T-helper 1 cell treated with Interleukin-12 subunit alpha and Interleukin-12 subunit beta and Interleukin-4 antibody, amounts not matched to agents 30 ng/mL and 1 ng/mL, for 36 hours (primary cell): ENCODE measurements around the gene ACVR1B. TPM values are rescaled to one million over a fixed set of nuclear protein-coding genes. Genes with fewer than 3 reads are reported as not detected.

Experiments
- intact Hi-C: fragments of 100-400 bp; cut with micrococcal nuclease; formaldehyde crosslinking; loops from one replicate; pipeline ENCODE4 v1.15.1; 2024
- total RNA-seq: library from RNA; stranded (reverse); gene quantifications from 2 replicates; pipeline ENCODE4 v1.2.3, GENCODE V29; 2022

Gene ACVR1B
- total RNA-seq, 1 donor from 2014 or later, result 4.7 TPM

GRCh38 chr12:51997136-51997535, 45.6 kb downstream of the ACVR1B start:
- intact Hi-C loops, result no loop called here

- intact Hi-C loops, result no loop called here
Measured at GRCh38 chr12:52003016-52003550, 51.6 kb downstream of the ACVR1B start.

GRCh38 chr12:52003591-52003990, 52.1 kb downstream of the ACVR1B start:
- intact Hi-C loops, result no loop called here

- intact Hi-C loops, result no loop called here
Measured at GRCh38 chr12:52004042-52004648, 52.6 kb downstream of the ACVR1B start.

GRCh38 chr12:52005218-52005902, 53.9 kb downstream of the ACVR1B start:
- intact Hi-C loops, result no loop called here

DNA sequence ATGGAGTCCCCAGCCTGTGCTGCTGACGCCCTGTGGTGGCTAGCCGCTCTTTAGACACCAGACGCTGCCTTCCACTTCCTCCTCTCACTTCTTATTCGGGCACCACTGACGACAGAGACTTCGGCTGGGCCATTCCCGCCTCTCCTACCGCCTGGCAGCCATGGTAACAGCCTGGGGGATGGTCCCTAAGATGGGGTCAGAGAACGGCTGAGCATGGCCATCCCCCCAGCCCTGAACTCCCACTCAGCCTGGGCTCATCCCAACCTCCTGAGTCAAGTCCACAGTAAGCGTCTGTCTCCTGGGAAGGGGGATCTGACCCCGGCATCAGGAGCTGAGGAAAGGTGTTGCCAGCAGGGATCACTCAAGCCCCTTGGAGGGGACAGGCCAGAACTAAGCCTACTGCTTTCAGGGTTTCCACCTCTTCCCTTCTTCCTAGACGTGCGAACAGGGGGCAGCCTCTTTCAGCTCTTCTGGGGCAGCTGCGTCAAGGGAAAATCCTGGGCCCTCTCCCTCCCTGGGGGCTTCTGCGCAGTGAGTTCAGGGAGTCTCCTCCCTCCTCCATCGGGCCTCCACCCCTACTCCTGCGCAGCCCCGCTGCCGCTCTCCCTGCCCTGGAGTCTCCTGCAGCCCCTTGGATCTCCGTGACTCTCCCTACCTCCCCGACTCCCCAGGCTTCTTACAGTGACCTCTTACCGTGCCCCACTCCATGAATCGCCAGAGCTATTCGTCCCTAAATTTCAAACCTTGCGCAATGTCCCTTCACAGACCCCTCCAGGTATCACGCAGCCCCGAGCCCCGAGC, 54.6 kb downstream of the ACVR1B start:
- intact Hi-C loops, result loop anchor here (1.0 kb wide), 1 partner anchor 55 kb away; the partner anchor contains the start of gene ACVR1B

DNA sequence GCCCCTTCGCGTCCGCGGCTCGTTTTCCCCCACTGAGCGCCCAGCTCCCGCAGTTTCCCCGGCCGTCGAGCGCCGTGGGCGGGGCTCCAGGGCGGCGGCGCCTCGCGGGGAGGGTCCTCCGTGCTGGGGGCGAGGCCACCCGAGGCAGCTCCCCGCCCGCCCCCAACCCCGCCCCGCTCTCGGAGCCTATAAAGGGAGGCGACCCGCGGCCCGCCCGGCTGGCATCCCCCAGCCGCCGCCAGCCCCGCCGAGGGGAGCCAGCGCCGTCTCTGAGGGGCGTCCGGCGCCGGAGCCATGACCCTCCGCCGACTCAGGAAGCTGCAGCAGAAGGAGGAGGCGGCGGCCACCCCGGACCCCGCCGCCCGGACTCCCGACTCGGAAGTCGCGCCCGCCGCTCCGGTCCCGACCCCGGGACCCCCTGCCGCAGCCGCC, 55.2 kb downstream of the ACVR1B start, which contains the start of gene TAMALIN:
Gene TAMALIN (plus strand): TSS at position 221 of the 432 bp plus-strand sequence. CDS start 74 bp downstream, at position 295.
- intact Hi-C loops, result loop anchor here (1.0 kb wide), 3 partner anchors 17 to 55 kb away; partner anchors contain the start of gene ACVR1B

GRCh38 chr12:52007158-52007921, 55.8 kb downstream of the ACVR1B start:
- intact Hi-C loops, result loop anchor here (1.0 kb wide), 2 partner anchors 16 to 36 kb away; no protein-coding TSS in a partner anchor

- intact Hi-C loops, result loop anchor here (1.0 kb wide), 2 partner anchors 15 to 37 kb away; no protein-coding TSS in a partner anchor
Measured at GRCh38 chr12:52007982-52008510, 56.5 kb downstream of the ACVR1B start.

DNA sequence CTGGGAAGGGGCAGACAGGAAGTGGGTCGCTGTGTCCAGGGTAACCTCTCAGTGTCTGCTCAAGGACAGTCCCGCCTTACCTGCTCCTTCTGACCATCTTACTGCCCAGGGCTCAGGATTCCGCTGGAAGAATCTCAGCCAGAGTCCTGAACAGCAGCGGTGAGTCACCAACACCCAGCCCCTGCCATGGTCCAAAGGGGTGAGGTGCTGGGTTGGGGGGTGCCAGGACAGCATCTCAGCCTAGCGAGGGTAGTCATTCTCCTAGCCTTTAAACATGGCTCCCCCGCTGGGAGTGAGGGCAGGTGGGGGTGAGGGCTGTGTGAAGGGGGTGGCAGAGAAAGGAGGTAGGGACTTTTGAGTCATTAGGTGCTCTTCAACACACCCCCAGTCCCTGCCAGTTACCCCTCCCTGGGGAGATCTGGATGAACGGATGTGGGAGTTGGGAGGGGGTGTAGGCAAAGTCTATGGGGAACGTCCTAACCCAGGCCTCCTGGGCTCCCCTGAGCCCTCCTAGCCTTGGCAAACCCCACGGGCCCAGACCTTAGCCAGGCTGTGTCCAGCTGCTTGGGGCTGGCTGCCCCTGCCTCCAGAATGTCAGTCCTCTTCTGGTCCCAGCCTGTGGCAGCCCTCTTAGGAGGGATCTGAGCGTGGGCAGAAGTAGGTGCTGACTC, 57.7 kb downstream of the ACVR1B start:
- intact Hi-C loops, result no loop called here

GRCh38 chr12:52010152-52010622, 58.7 kb downstream of the ACVR1B start:
- intact Hi-C loops, result no loop called here

DNA sequence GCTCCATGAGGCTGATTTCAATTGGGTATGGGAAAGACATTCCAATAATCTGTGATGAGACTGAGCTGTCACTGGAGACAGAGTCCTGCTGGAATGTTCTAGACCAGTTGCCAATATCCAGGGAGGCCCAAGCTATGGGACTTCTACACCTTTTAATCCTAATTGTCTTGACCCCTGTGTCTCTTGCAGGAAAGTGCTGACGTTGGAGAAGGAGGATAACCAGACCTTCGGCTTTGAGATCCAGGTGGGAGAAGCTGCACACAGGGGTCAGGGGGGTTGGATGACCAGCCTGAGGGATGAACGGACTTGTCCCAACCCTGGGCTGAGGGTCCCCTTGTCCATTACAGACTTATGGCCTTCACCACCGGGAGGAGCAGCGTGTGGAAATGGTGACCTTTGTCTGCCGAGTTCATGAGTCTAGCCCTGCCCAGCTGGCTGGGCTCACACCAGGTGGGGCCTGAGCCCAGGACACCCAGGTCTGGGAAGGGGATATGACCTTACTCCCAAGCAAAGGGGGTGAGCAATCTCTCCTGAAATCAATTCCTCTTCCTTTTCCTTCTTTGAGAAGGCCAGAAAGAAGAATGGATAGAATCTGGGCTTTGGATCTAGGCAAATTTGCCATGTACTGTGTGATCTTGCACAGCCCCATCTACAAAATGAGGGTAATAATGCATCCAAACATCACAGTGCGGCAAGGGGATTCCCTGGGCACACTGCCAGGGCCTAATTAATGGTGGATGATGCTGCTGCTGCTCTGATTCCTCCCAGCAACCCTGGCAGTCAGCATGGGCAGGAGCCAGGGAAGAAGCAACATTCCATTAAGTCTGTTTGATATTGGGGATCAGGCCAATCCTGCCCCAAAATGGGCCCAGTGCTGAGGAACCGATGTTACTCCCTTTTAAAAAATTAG, 59.4 kb downstream of the ACVR1B start:
- intact Hi-C loops, result no loop called here

DNA sequence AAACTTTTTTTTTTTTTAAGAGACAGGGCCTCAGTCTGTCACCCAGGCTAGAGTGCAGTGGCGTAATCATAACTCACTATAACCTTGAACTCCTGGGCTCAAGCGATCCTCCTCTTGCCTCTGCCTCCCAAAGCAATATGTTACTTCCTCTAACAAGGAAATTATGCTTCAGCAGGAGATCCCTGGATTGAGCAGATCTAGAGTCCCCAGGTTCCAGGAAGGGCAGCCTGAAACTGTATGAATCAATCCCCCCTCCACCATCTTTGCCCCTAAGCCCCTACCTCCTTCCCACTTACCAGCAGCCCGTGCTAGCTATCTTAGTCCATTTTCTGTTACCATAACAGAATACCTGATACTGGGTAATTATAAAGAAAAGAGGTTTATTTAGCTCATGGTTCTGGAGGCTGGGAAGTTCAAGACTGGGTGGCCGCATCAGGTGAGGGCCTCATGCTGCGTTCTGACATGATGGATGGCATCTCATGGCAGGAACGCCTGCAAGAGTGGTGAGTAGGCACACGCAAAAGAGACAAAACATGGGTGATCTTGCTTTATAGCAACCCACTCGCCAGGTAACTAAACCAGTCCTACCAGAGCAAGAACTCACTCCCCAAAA, 60.2 kb downstream of the ACVR1B start:
- intact Hi-C loops, result no loop called here

- intact Hi-C loops, result no loop called here
Measured at GRCh38 chr12:52013626-52014310, 62.3 kb downstream of the ACVR1B start.

DNA sequence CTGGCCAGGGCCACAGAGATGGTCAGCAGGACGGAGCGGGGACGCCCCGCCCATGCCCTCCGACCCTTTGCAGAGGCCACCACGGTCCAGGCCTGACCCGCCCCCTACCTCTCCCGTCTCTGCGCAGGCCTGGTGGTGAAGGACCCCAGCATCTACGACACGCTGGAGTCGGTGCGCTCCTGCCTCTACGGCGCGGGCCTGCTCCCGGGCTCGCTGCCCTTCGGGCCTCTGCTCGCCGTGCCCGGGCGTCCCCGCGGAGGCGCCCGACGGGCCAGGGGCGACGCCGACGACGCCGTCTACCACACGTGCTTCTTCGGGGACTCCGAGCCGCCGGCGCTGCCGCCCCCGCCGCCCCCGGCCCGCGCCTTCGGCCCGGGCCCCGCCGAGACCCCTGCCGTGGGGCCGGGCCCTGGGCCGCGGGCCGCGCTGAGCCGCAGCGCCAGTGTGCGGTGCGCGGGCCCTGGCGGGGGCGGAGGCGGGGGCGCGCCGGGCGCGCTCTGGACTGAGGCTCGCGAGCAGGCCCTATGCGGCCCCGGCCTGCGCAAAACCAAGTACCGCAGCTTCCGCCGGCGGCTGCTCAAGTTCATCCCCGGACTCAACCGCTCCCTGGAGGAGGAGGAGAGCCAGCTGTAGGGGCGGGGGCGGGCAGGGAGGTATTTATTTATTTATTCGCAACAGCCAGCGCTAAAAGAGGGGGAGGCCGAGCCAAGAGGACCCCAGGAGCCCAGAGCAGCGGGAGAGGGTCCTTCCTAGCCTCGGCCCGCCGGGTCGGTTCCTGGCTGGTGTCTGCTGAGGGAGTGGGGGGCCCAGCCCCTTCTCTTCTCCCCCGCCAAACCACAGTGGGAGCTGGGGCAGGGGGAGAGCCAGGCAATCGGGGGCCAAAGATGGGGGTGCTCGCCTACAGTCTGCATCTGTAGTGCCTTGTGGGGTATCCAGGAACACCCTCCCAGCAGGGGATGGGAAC, 63.4 kb downstream of the ACVR1B start:
- intact Hi-C loops, result no loop called here

DNA sequence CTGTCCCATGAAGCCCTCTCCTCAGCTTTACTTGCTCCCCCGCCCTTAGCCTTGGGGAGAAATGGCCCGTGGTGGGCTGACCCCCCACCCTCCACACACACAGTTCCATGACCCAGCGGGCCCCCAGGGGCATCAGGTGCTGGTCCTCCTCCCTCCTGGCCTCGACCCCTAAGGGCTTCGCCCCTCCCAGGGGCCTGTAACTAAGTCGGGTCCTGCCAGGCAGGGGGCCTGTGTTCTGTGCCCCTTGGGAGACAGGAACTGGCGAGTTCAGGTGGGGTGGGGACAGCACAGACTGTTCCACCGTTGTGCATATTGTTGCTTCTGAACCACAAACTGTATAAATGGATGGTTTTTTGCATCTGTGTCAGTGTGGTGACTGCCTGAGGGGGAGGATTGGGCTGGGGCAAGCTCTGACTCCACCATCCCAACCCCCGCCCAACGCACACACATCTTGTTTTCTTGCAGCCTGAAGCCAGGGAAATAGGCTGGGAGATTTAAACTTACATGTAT, 64.1 kb downstream of the ACVR1B start:
- intact Hi-C loops, result no loop called here
